Measurements from ENCODE around the gene PHF21A. TPM values are rescaled to one million over a fixed set of nuclear protein-coding genes. Genes with fewer than 3 reads are reported as not detected.

The PHF21A gene
- total and polyA plus RNA-seq, 2 of the 13 experiments (the other 11 are each of a cell fraction or from before 2014, with no cell fraction given): 4.1 to 34.6 TPM

DNA sequence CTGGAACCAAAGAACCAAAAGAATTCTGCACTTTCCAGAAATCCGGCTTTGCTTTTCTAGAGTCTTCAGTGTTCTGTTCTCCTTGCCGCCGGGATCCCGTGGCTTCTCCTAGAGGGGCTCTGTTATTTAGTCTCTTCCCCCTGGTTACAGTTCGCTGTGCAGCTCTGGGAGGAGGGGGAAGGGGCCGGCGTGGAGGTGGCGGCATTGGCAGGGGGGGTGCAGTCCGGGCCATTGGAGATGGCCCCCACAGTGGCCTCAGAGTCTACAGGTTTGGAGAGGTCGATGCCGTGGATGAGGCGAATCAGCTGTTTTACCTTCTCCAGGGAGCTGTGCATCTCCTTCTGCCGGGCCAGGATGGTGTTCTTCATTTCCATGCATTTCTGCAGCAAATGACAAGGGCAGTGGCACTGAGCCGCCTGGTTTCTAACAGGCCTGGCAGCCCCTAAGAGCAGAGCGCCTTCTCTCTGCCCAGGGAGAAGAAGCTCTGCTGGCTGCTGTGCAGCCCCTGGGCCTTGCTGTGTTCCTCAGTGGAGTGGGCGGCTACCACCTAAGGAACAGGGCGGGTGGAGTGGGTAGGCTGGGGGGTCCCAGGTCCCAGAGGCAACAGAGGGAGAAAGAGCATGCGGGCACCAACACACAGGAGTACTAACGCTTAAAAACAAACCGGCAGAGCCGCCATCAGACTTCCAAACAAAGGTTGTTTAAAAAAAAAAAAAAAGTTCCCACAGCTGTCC is 187.2 kb downstream of the PHF21A start (continued):
- TF ChIP-seq RCOR2 (CRISPR knock-in tag; IDR thresholded peaks at IDR 0.05) (no peak), KDM5B (CRISPR knock-in tag; IDR thresholded peaks at IDR 0.05; ENCODE audit: borderline replicate concordance) (no peak), MED8 (CRISPR knock-in tag; IDR thresholded peaks at IDR 0.05; ENCODE audit: insufficient replicate concordance) (no peak), ZBTB39 (CRISPR knock-in tag; IDR thresholded peaks at IDR 0.05) (no peak), ZNF780A (CRISPR knock-in tag; IDR thresholded peaks at IDR 0.05) (no peak), RBM22 (optimal IDR thresholded peaks at IDR 0.05; ENCODE audit: low read length) (no peak), KDM3A (CRISPR knock-in tag; IDR thresholded peaks at IDR 0.05; ENCODE audit: low read depth) (no peak), ZNF468 (CRISPR knock-in tag; IDR thresholded peaks at IDR 0.05) (no peak), EZH2 (conservative IDR thresholded peaks at IDR 0.05; ENCODE audit: low read depth, low read length) (no peak), FOXM1 (CRISPR knock-in tag; IDR thresholded peaks at IDR 0.05) (no peak)

GRCh38 chr11:45933131-45933831 is 188.0 kb downstream of the PHF21A start:
- H3K4me3 ChIP-seq (replicated peaks in 1 of 3; ENCODE audit: insufficient read depth in 1 of 3, low read depth in 2 of 3, low read length in 3 of 3): no peak overlapping the region
- H4K20me1 ChIP-seq (ENCODE audit: insufficient read depth, low read length): no peaks in the 10 kb centered on the region
- H3K27me3 ChIP-seq (ENCODE audit: control insufficient read depth in 1 of 2, insufficient read depth in 2 of 2, low read length in 2 of 2): no peaks in the 10 kb centered on the region
- WGBS (ENCODE audit: low lambda C conversion rate): 97% methylated on average over 15 of the region's 15 CpGs
- H3K36me3 ChIP-seq (replicated peaks in 1 of 2; ENCODE audit: control insufficient read depth in 1 of 2, insufficient read depth in 2 of 2, low read length in 2 of 2): peaks cover 9 to 34% of the 10 kb centered on the region in 2 experiments; a peak in 4 of 5 replicates
- TF ChIP-seq NCOA2 (CRISPR knock-in tag; IDR thresholded peaks at IDR 0.05) (no peak), GZF1 (CRISPR knock-in tag; IDR thresholded peaks at IDR 0.05) (no peak), ZNF276 (CRISPR knock-in tag; IDR thresholded peaks at IDR 0.05; ENCODE audit: low read depth) (no peak), ZNF775 (CRISPR knock-in tag; IDR thresholded peaks at IDR 0.05; ENCODE audit: borderline replicate concordance) (no peak)
- in situ Hi-C loops (cut with HindIII; ENCODE audit: extremely low pct_ligation_motif_present, low pct_unique_long_range_greater_than_20kb) (no loop called here), intact Hi-C loops (cut with micrococcal nuclease; ENCODE audit: unreplicated experiment) (no loop called here)
- DNase-seq (ENCODE audit: low spot score): no peak
- no peak for ATAC-seq
- no peaks in the 10 kb centered on the region for H3K9me3 ChIP-seq (ENCODE audit: low read length)
- BruUV-seq (replicated peaks): TSS peak; percentile 49
- H3K79me2 ChIP-seq (ENCODE audit: insufficient read depth, low read length): no peaks in the 10 kb centered on the region
- POLR2A ChIA-PET: no interaction called here
- CTCF ChIA-PET (ENCODE audit: low intra/inter-chr PET ratio, low total read pairs): no interaction called here
- peaks cover 29% of the 10 kb centered on the region for H3K4me1 ChIP-seq (ENCODE audit: insufficient read depth, low read length)
- H3K27ac ChIP-seq (ENCODE audit: extremely low read length, insufficient read depth, low read length): no peak overlapping the region
- H3K4me2 ChIP-seq (ENCODE audit: low read depth, low read length): no peak overlapping the region
- FAIRE-seq: no peak
- H2AFZ ChIP-seq (ENCODE audit: low read length): no peak overlapping the region
- no peak overlapping the region for H3K9ac ChIP-seq (ENCODE audit: insufficient read depth, low read depth, low read length)
